Fibroblast of upper back skin (primary cell): ENCODE results near the gene C2orf80.
"Not testable (repeated sequence)": the region's sequence is repeated elsewhere in the genome, so short reads cannot be mapped to it uniquely, and the experiment has no call there.

Experiments used
- DNase-seq: peaks from one replicate; pipeline ENCODE4 v3.0.0-alpha.2; 2013

Gene C2orf80

DNA sequence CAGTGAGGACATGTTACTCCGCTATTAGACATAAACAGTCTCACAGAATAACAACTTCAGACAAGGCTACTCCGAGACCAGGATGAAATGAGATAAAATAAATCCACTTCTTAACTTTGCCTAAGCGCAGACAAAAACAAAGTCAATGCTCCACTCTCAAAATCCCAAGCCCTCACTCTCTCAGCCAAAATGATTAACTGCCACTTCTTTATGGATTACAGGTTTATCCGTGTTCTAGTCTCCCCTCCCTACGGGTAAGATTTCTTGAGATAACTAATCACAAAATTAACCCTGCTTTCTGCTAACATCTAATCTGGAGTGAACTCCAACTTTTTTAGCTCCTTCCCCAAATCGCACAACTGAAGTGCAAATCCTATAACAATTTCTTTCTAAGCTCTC lies 59.1 kb downstream of the C2orf80 start:
- no peak for DNase-seq

DNA sequence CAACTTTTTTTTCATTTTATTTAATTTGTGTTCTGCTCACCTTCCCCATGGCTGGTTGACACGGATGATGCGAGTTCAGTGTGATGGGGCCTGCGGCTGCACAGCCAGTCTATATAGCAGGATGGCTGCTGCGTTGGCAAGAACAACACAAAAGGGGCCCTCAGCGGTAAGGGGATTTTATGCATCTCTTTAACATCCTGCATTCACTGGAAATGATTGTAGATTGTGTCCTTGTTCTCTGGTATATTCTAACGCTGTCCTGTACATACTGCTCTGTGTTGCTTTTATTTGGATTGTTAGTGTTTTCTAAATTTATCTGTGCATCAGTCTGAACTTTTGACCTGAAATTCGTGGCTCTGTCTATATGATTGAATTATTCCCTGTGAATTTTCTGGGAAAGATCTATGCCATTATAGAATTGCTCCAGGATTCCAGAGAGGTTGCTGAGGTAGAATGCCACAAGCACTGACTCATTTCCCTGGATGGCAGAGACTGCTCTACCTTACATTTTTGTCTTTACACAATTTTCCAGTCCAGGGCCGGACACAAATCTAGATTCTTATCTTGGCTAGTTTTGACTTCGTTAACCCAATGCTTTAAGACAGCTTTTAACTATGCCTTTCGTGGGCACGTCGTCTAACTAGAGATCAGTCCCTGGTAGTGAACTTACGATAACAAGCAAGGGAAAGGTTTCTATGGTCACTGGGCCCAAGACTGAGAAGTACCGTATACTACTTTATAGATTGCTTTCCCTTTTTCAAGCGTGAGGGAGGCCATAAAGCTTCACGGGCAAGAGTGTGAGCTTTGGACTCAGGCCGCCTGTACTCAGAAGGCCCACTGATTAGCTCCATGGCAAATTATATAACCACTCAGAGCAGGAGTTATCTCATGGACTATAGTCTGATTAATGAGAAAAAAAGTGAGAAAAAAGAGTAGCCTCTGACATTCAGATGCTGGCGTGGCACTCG lies 59.8 kb downstream of the C2orf80 start, which contains the start of gene CRYGC:
CRYGC (minus strand) TSS at position 85 of the 968 bp plus-strand sequence; CDS start at position 49, 36 bp downstream.
- peak; percentile 6 for DNase-seq

DNA sequence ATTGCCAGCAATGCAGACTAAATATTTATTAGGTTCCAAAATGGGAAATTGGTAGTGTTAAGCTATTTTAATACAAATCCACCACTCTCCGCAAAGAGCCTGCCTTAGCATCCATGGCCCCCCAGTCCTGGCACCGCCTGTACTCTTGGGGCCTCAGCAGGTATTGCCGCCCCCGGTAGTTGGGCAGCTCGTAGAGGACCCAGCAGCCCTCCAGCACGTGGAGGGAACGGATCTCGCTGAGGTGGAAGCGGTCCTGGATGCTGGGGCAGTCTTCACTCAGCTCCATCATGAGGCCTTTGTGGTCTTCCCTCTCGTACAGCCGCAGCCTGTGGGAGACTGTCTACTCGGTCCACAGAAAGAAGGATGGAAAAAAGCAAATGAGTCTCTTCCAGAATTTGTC lies 61.7 kb downstream of the C2orf80 start:
- DNase-seq = no peak

DNA sequence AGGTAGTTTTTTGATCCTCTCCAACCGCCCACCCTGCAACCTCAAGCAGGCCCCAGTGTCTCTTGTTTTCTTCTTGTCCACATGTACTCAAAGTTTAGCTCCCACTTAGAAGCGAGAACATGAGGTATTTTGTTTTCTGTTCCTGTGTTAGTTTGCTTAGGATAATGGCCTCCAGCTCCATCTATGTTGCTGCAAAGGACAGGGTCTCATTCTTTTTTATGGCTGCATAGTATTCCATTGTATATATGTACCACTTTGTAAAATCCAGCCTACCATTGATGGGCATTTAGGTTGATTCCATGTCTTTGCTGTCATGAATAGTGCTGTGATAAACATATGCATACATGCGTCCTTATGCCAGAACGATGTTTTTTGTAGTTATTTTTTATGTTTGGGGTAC lies 62.7 kb downstream of the C2orf80 start:
- no peak for DNase-seq

DNA sequence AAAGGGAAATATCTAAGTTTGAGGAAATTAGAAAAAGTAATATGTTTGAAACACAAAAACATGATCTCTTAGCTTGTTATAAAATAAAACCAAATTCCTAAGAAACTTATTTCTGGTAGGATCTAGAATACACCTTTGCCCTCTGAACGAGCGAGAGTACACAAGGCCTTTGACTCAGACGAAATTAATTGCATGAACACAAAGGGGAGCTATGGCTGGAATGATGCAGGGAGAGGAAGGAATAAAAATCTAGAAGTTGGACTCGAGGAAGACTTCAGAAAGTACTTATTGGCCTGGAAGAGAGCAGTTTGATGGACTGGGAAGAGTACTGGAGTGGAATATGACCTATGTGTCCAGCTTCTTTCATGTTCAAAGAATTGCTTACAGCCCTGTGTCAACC lies 64.6 kb downstream of the C2orf80 start:
- DNase-seq = no peak

DNA sequence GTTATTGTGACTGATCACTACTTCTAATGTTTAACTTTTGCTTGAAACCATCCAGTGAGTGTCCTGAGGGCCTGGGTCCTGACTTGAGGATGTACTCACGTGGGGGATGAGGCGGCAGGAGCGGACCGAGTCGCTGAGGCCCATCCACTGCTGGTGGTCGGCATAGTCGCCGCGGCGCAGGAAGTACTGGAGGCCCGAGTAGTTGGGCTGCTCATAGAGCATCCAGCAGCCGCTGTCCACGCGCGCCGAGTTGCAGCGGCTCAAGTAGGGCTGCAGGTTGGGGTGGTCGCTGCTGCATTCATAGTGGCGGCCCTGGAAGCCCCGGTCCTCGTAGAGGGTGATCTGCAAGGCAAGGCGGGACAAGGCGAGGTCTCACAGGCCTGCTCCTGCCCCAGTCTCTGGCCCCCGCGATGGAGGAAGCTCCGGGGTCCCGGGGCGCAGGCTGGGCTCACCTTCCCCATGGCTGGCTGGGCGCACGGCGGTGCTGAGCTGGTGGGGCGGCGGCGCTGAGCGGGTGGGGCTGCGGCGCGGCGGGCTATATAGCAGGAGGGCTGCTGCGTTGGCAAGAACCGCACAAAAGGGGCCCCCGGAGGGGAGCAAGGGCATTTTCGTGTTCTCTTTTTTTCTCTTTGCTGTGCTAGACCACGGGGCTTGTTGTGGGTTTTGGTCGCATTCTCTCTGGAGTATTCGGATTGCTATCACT lies 65.7 kb downstream of the C2orf80 start, which contains the start of gene CRYGD:
CRYGD (minus strand) TSS at position 512 of the 703 bp plus-strand sequence; CDS start at position 461, 51 bp downstream.
- not testable (repeated sequence) for DNase-seq

DNA sequence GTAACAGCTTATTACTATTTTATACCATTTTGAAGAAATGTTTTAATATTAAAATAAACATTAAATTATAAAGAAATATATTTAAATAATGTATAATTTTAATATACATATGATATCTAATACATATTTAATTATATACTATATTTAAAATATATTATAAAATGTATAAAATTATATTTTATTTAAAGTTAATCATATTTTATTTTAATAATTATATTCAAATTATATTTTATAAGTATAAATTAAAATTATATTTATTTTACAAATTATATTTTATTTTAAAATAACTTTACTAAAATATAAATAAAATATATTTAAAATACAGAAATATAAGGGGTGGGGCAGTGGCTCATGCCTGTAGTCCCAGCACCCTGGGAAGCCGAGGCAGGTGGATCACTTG lies 67.6 kb downstream of the C2orf80 start:
- DNase-seq = no peak

DNA sequence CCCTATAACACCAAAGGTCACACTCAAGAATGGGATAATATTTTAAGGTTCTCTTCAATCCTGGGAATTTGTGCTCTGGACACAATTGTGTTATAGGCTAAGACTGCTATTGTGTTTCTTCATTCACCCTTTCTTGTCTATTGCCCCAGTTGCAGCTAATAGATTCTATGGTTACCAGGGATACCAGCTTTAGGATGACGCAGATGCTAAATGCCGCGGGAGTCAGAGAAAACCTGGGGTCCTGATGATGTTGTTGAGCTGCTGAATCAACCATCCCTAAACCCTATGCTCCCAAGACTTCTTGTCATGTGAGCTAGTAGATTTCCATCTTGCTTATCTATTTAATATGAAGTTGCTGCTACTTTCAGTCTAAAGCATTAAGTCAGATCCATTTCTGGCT lies 70.9 kb downstream of the C2orf80 start:
- no peak for DNase-seq

DNA sequence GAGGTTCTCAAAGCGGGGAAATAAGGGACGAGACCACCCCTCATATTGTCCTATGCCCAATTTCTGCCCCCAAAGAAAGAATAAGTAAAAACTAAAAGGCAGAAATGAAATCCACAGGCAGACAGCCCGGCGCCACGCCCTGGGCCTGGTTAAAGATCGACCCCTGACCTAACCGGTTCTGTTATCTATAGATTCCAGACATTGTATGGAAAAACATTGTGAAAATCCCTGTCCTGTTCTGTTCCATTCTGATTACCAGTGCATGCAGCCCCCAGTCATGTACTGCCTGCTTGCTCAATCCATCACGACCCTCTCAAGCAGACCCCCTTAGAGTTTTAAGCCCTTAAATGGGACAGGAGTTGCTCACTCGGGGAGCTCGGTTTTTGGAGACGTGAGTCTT lies 72.4 kb downstream of the C2orf80 start:
- not testable (repeated sequence) for DNase-seq
